DMS 273 treated with DMSO at 0.1 percent for 48 hours (cell line): Measurements from ENCODE around the gene ADIG.

ENCODE experiments used
- DNase-seq: peaks from one replicate; lab custom pipeline; 2025; lab: John Stamatoyannopoulos, UW

The ADIG gene

GRCh38 chr20:38633577-38634093, 52.6 kb downstream of the ADIG start:
- DNase-seq: peak; percentile 24

- no peak for DNase-seq
Observed at GRCh38 chr20:38635721-38636288, 54.8 kb downstream of the ADIG start.
